Iris pigment epithelial cell (primary cell): Measurements from ENCODE around the gene DERL2.

Source experiments
- DNase-seq: peaks from one replicate; pipeline ENCODE4 v3.0.0-alpha.2; 2011; ENCODE audit warnings: low read depth

DERL2 gene

DNA sequence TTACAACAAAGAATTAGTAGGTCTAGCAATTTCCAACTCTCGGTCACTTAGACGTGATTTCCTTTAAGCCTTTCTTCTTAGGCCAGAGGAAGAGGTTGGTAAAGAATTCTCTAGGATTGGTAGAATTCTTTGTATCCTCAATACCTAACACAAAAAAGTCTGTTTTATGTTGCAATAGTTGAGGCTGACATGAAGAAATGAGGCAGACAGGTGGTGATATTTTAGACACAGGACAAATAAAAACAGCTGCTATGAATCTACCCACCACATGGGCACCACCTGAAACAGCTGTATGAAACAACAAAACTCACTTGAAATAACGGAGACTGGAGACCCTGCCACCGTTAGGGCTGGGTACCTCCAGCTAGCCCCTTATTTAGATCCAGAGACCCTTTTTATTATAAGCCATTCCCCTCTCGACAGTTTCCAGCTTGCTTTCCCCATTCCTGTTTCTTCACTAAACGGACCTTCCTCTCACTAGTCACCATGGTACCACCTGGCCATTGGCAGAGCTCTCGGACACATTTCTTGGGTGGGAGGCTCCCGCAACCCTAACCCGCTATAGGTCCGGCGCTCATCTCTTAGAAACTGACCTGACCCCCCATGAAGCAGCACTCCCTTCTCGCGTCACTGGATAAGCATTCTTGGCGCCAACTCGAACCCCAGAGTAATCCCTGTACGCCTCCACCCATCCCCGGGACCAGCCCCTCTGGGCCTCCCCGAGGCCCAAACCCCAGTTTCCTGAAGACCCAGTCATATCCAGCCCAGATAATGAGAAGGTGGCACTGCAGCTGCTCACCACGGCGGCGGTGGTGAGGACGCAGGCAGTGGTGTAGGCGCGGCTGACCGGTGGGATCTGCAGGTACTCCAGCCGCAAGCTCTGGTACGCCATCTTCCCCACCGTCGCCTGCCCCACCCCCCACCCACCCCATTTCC is at the start of gene DERL2:
Gene DERL2 (minus strand): TSS at position 909 of the 936 bp plus-strand sequence. CDS start 17 bp downstream, at position 892.
- peak; percentile 50 for DNase-seq

DNA sequence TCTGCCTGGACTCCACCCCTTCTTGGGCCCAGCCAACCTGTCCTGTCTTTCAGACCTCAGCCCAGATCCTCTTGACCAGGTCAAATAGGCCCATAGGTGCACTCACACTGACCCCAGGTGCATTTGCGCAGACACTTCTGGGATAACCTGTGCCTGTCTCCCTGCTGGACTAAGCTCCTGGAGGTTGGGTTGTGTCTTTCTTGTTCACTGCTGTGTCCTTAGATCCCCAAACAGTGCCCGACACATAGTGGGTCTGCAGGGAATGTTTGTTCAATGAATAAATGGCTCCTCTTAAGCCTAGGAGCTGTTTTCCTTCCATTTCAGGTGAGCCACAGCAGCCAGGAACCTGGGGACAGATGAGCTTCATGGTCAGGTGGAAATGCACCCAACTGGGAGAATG is 49.5 kb upstream of the DERL2 start:
- no peak for DNase-seq

DNA sequence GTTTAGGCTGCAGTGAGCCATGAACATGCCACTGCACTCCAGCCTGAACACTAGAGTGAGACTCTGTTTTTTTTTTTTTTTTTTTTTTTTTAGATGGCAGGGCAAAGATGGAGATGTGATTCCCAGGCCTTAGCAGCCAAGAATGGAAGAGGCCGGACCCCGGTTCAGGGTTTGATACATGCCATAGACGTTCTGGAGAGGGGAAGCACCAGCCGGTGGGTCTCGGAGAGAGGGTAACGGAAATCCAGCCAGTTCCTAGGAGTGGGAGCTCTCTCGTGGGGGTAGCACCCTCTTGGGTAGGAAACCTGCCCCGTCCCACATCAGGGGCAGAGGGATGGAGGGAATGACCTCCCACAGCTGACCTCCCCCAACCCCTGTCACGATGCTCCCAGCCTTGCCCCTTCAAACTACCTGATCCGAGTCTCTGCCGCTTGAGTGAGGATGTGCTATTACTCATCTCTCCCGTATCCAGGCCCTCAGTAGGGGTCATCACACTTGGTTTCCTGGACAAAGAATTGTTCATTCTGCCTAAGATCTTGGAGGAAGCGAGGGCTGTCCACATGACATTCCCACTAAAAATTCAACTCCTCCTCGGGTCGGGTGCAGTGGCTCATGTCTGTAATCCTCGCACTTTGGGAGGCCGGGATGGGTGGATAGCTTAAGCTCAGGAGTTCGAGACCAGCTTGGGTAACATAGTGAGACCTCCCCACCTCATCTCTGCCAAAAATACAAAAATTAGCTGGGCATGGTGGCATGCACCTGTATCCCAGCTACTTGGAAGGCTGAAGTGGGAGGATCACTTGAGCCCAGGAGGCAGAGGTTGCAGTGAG is 47.7 kb upstream of the DERL2 start:
- DNase-seq, result peak; percentile 43

DNA sequence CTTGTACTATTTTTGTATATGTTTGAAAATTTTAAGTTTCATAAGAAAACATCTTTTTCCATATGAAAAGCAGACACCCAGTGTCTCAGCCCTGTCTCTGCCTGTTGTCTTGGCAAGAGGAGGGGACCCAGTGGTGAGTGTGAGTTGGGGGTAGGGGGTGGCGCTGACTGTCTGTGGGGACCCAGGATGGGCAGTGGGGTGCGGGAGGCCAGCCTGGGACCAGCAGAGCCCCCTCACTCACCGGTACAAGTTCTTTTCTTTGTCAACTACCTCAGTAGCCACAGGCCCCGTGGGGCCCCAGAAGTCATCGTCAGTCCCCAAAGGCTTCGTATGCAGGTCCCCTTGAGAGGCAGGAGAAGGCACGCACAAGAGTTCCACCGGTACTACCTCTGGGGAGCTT is 46.6 kb upstream of the DERL2 start:
- DNase-seq, result no peak

DNA sequence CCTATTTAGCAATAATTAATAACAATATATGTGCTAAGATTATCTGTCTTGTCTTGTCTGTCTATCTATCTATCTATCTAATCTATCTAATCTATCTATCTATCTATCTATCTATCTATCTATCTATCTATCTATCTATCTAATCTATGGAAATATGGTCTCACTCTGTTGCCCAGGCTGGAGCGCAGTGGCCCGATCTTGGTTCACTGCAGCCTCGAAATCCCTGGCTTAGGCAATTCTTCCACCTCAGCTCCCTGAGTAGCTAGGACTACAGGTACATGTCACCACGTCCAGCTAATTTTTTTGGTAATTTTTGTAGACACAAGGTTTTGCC is 45.1 kb upstream of the DERL2 start:
- DNase-seq, result no peak

DNA sequence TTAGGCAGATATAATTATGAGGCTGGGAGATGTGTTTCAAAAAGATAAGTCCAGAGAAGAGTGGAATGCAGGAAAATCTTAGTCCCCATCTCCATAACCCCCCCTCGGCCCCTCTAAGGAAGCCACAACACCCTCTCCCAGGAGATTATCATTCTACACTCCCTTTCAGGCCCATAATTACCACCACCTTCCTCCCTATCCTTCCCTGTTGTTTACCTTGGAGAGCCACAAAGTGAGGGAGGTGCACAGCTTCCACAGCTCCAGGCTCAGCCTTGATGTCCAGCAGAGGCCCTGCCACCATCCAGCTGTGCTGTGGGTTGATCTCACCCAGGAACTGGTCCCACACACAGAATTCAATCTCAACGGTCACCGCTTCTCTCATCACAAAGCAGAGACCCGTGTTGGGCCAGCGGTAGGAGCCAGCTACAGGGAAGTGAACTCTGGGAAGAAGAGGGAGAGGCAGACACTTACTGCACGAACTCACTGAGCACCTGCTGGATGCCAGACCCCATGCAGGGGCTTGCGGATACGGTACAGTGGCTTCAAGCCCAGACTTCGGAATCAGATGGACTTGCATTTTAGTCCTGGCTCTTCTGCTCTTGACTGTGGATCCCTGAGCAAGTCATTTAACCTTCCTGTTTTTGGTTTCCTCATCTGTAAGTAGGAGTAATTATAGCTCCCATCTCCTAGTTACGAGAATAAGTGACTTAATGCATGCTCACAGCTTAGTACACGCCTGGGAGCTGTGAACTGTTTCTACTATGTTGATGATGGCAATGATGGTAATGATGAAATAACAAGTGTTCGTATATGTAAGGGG is 44.5 kb upstream of the DERL2 start:
- DNase-seq, result no peak

DNA sequence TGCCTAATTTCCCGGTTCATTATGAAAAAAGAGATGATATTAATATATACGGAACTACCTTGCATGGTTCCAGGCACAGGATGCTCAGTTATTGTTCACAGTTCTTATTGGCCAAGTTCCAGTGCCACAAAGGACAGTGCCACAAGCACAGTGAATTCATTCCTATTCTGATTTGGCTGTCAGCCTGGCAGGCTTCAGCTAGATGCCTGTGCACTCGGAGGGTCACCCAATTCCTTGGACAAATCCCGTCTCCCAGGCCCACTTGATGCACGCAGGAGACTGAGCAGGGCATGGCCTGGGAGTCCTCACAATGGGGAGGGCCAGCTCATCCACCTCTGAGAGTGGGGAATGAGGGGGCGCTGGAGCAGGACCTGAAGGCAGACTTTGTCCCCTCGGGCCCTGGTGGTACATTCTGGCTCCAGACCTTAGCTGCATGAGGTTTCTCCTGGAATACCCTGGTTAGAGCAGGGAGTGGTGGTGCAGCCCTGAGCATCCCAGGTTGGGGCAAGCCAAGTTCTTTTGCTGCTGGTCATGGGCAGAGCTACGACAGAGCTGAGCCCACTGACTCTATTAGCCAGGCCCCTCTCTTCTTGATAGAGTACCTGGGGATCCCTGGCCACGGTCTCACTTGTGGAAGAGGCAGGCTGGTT is 41.7 kb upstream of the DERL2 start:
- no peak for DNase-seq

DNA sequence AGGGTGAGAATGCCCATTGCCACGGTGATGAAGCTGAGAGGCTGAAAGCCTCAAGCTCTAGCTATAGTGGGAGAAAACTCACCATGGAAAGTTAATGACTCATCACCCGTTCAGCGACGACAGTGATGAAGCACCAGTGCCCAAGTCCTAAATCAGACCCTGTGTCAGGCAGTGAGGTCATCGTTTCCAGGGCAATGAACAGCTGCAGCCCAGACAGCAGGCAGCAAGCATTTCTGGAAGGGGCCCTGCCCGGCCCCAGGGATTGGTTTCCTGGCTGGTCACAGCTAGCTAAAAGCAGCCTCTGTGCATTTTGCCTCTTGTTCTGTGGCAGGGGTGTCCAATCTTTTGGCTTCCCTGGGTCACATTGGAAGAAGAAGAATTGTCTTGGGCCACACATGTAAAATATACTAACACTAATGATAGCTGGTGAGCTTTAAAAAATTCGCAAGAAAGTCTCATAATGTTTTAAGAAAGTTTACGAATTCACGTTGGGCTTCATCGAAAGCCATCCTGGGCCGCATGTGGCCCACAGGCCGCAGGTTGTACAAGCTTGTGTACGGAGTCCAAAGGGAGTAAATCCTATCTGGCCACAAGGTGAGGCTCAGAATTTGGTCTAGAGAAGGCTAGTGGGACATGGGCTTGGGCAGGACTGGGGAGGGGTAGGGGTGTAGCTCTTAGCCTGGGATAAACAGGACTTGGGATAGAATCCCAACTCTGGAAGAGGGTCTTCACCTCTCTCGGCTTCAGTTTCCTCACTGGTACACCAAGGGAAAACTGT is 41.0 kb upstream of the DERL2 start:
- DNase-seq, result peak; percentile 94

DNA sequence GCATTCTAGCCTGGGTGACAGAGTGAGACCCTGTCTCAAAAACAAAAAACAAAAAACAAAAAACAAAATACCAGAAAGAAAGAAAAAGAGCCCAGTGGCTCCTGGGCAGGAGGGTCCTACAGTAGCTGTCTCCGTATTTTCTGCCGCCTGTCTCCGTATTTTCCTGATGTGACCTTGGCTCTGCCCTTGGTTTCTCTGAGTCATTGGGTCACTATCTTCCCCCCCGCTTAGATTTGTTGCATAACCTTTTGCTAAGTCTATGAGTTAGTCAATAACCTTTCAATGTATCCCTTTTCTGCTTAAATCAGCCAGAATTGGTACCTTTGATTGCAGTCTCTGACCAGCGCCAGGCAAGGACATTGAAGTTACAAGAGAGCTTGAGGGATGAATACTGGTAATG is 37.3 kb upstream of the DERL2 start:
- no peak for DNase-seq

DNA sequence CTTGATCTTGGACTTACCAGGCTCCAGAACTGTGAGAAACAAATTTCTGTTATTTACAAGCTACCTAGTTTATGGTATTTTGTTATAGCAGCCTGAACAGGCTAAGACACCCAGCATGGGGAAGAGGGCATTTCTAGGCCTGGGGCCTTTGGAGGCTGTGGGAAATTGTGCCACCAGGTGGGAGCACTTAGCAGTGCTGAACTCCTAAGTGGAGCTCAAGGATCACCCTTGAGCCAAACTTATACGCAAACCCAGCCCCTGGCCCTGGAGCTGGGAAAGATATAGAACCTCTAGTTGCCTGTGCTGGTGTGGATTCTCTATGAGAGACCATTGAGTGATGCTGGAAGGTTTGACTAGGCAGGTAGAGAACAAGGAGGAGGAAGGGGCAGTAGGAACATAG is 36.5 kb upstream of the DERL2 start:
- no peak for DNase-seq

DNA sequence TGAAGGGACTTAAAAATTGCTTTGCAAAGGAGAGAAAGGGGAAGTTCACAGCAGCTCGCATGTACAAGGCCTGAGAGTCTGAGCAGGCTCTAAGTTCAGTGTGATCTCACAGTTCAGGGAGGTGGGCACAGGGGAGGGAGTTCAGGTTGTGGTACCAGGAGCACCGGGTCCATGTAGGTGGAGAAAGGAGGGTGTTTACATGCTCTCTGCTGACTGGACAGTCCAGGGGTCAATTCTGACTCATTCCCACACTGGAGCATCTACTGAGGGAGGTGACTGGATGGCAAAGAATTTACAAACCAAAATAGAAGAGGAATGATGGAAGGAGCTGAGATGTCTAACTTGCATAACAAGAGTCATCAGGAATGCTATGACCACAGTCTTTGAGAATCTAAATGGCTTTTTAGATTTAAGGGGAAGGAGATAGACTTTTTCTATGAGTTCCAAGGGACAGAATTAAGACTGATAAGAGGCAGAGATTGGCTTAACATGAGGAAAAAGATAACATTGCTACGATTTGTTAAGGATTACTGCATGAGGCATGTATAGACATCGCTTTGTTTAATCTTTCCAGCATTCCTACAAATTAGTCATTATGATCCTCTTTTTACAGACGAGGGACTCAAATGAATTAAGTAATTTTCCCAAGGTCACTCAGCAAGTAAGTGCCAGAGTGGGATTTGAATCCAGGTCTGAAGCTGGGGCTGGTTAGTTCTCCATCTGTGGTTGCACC is 30.2 kb upstream of the DERL2 start:
- DNase-seq, result peak; percentile 99

DNA sequence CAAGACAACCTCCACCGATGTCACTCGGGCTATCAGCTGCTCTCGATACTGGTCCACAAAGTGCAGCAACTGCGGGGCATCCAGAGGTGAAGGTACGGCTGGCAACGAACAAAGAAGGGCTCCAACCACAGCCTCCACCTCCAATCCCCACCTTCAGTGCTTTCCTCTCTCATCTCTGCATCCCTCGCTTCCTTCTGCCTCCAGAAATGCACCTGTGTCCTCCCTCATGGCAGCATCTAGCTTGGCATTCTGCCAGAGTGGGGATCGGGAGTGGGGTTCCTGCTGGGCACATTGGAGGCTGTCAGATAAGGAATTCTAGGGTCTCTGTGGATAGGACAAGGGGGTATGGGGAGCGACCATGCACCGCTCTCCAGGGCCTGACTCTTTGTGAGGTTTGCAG is 29.0 kb upstream of the DERL2 start:
- DNase-seq, result no peak

DNA sequence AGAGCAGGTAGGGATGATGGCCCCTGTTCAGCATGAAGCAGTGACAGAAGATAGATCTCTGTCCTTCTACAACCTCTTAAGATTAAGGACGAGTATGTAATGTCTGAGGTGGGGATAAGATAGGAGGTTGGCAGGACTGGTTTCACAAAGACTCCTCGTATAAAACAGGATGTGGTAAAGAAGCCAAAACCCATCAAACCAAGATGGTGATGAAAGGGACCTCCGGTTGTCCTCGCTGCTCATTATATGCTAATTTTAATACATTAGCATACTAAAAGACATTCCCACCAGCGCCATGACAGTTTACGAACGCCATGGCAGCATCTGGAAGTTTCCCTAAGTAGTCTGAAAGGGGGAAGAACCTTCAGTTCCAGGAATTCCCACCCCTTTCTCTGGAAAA is 27.6 kb upstream of the DERL2 start:
- DNase-seq, result no peak

DNA sequence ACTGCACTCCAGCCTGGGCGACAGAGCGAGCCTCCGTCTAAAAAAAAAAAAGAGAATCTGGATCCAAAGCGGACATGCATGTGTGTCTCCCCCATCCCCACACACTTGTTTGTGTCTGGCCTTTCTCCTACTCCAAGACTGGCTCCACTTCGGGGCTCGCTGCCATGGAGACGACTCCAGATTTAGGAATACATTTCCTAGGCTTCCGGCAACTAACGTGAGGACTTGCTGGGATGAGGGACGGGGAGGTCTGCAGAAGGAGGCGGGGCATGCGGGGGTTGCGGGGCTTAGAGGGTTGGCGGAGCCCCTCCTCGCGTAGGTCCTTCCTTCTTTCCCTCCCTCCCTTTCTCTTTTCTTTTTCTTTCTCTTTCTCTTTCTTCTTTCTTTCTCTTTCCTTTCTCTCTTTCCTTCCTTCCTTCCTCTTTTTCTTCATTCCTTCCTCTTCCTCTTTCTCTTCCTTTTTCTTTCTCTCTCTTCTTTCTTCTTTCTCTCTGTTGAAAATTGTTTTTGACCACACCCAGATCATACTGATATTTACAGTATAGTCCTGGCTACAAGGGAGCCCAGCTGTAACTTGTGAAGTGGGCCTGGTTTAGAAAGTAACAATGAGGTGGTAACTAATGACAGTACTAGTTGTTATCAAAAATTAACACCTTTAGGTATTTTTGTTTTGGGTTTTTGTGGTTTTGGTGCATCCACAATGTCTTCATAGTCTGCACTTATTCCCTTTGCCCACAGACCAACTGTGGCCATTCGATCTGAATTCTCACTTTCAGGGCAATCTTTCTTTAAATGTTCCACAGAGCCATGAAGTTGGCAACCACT is 25.6 kb upstream of the DERL2 start:
- DNase-seq, result no peak

DNA sequence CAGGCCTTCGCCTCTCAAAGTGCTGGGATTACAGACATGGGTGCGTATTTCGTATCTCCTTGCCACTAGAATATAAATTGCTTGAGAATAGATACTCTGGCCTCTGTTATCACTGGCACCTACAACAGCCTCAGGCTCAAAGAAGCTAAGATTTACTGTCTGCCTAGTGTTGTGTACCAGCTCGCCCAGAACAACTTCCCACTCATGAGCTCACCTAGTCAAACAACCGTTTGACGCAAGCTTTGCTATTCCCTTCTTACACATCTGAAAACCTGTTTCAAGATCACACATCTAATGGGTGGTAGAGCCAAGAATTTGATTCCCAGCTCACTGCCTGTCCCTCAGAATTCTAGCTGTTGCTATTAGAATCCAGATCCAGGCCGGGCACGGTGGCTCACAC is 24.8 kb upstream of the DERL2 start:
- no peak for DNase-seq

DNA sequence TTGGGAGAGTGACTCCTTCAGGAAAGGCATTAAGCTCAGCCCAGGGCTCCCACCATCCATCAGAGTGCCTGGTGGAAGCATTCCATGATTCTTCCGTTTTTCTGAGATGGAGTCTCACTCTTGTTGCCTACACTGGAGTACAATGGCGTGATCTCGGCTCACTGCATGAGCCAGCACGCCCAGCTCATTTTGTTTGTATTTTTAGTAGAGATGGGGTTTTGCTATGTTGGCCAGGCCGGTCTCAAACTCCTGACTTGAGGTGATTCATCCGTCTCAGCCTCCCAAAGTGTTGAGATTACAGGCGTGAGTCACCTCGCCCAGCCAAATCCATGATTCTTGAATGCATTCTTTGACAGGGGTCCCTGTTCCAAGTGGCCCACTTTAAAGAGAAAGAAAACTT is 23.5 kb upstream of the DERL2 start:
- peak; percentile 77 for DNase-seq

DNA sequence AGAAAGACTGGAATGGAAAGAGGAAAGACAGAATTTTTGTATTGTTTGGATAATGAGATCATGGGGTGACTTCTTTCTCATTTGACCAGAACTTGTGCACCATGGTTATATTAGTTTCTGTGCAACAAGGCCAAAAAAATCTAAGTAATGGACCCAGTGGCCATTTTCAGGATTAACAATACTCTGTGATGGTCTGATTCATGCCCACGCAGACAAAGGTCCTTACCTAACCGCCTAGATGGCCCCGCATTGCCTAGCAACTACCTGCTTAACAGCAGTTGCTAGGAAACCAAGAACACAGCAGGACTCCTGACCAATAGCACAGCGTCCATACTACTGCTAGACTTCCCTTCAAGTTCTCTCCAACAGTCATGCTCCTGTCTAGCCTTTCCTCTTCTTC is 22.8 kb upstream of the DERL2 start:
- DNase-seq, result peak; percentile 79

DNA sequence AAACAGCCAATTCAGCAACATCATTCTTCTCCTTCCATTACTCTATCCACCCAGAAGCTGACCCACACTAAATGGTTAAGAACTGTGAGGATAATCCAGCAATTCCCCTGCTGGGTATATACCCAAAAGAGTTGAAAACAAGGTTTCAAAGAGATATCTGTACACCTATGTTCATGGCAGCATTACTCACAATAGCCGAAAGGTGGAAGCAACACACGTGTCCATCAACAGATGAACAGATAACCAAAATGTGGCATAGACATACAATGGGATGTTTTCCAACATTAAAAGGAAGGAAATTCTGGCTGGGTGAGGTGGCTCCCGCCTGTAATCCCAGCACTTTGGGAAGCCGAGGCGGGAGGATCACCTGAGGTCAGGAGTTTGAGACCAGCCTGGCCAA is 20.3 kb upstream of the DERL2 start:
- DNase-seq, result no peak

DNA sequence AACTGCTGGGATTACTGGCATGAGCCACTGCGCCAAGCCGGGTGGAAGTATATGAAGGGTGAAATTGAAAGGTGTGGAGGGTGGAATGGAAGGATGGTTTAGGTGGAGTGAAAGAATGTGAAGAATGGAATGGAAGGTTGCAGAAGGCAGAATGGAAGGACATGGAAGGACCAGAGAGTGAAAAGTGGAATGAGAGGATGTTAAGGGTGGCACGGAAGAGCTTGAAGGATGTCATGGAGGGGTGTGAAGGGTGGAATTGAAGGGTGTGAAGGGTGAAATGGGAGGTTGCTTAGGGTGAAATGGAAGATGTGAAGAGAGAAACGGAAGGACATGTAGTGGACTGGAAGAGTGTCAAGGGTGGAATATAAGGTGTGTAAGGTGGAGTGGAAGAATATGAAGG is 16.6 kb upstream of the DERL2 start:
- DNase-seq, result no peak

DNA sequence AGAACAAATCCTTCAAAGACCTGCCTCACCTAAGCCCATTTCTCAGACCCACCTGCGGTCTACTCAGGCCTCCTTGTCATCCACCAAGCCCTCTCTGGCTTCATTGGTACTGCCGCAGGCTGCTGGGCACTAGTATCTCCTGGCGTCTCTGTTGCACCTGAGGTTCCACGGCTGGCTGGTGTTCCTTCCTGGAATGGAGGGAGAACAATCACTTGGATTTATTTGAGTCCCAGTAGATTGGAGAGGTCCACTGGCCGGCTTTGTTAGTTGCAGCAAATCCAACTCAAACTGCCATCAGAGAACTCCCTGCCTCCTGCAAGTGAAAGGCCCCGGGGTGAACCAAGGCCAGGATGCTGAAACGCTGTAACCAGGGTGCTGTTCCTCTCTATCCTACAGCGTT is 15.7 kb upstream of the DERL2 start:
- no peak for DNase-seq
